K562 (cell line): Measurements from ENCODE around the gene BID. TPM values are rescaled to one million over a fixed set of nuclear protein-coding genes. Genes with fewer than 3 reads are reported as not detected.

Source experiments
- ATAC-seq: fragments of 200-7000 bp; cut with Tn5 transposase; 3 replicates; pipeline ENCODE4 v1.9.1; 2020; ENCODE audit warnings: moderate library complexity
- BruUV-seq: library from RNA; stranded (reverse); fragments of 400-500 nt; replicated peaks from 2 replicates; lab custom pipeline; 2021; lab: Mats Ljungman, UMichigan
- CTCF ChIA-PET: fragments of 300-600 bp; formaldehyde crosslinking; extraction: SDS; loops from one replicate; lab custom pipeline; 2021; ENCODE audit warnings: low intra/inter-chr PET ratio; lab: Yijun Ruan, JAX
- POLR2A ChIA-PET: fragments of 300-600, 350-650 bp; sonication (Branson Sonifier 250); formaldehyde crosslinking; extraction: SDS; loops from one replicate; lab custom pipeline; 2021; ENCODE audit warnings: antibody characterized with exemption, inconsistent platforms; lab: Yijun Ruan, JAX
- DNase-seq, 4 experiments: peaks; one replicate each; pipeline versions ENCODE4 v3.0.0 to v3.0.0-alpha.2; 2011 to 2018; ENCODE audit warnings: low spot score in 3 of 4, mixed read lengths in 3 of 4; ENCODE audit errors: extremely low read depth in 1 of 4
- FAIRE-seq: peaks from 2 replicates; lab custom pipeline; 2011; peaks lifted over from hg19 to GRCh38; lab: Jason Lieb, UNC
- H2AFZ ChIP-seq: 2 replicates; pipeline ENCODE4 v1.6.0; 2011; ENCODE audit warnings: low read depth, low read length, control low read depth, inconsistent platforms
- H3K27ac ChIP-seq: fragments of 200-600 bp; 3 replicates; pipeline ENCODE4 v1.8.0; 2011; ENCODE audit warnings: low read depth, mild to moderate bottlenecking, control low read depth, inconsistent platforms, low read length, moderate library complexity, mixed read lengths; ENCODE audit errors: extremely low read depth
- H3K27me3 ChIP-seq, 2 experiments: fragments of 300-600 bp in 1 of 2; 2 replicates in 1 of 2; 3 replicates in 1 of 2; pipeline versions ENCODE4 v1.6.0 to v1.8.0; 2011; ENCODE audit warnings: inconsistent platforms in 2 of 2, low read length in 2 of 2, mild to moderate bottlenecking in 1 of 2, mixed read lengths in 1 of 2, moderate library complexity in 1 of 2; ENCODE audit not compliant: control insufficient read depth in 2 of 2, insufficient read depth in 2 of 2
- H3K36me3 ChIP-seq: fragments of 300-600 bp; 3 replicates; pipeline ENCODE4 v1.8.0; 2011; ENCODE audit warnings: mild to moderate bottlenecking, low read length, inconsistent platforms; ENCODE audit not compliant: control insufficient read depth, insufficient read depth
- H3K4me1 ChIP-seq, 2 experiments: fragments of 200-600 bp in 1 of 2; replicated peaks in 1 of 2; 2 replicates in 1 of 2; 3 replicates in 1 of 2; pipeline versions ENCODE4 v1.5.1 to v1.8.0; 2011; ENCODE audit warnings: inconsistent platforms in 2 of 2, low read length in 2 of 2, mild to moderate bottlenecking in 1 of 2, mixed read lengths in 1 of 2, moderate library complexity in 1 of 2; ENCODE audit not compliant: control insufficient read depth in 2 of 2, insufficient read depth in 2 of 2
- H3K4me2 ChIP-seq: 2 replicates; pipeline ENCODE4 v1.6.1; 2011; ENCODE audit warnings: low read length, control low read depth, inconsistent platforms, mixed read lengths; ENCODE audit not compliant: insufficient read depth
- H3K4me3 ChIP-seq: fragments of 200-600 bp; sonication (generic), shearing (Covaris generic); 2 replicates; pipeline ENCODE4 v1.5.1; 2016; ENCODE audit warnings: control low read depth, inconsistent platforms
- H3K79me2 ChIP-seq: fragments of 200-600 bp; 3 replicates; pipeline ENCODE4 v1.8.0; 2011; ENCODE audit warnings: low read length, inconsistent platforms; ENCODE audit not compliant: control insufficient read depth, insufficient read depth
- H3K9ac ChIP-seq, 2 experiments: 2 replicates each; pipeline versions ENCODE4 v1.6.0 to v1.6.1; 2011; ENCODE audit warnings: low read depth in 2 of 2, low read length in 2 of 2, control low read depth in 1 of 2, inconsistent platforms in 1 of 2, mild to moderate bottlenecking in 1 of 2, mixed read lengths in 1 of 2; ENCODE audit not compliant: insufficient read depth in 1 of 2
- H3K9me1 ChIP-seq: one replicate; pipeline ENCODE4 v1.6.0; 2011; ENCODE audit warnings: inconsistent platforms, mild to moderate bottlenecking, low read length, moderate library complexity; ENCODE audit not compliant: control insufficient read depth, insufficient read depth
- H3K9me3 ChIP-seq: replicated peaks from 2 replicates; pipeline ENCODE4 v1.5.1; 2011; ENCODE audit warnings: low read depth, low read length, inconsistent platforms; ENCODE audit not compliant: control insufficient read depth, insufficient read depth
- H4K20me1 ChIP-seq: replicated peaks from 2 replicates; pipeline ENCODE4 v1.6.1; 2011; ENCODE audit warnings: low read length, inconsistent platforms, mixed read lengths; ENCODE audit not compliant: control insufficient read depth, insufficient read depth
- GABPB1 ChIP-seq: sonication (generic); formaldehyde crosslinking; IDR thresholded peaks from 2 replicates; pipeline ENCODE4 v1.8.0; 2022; ENCODE audit warnings: mild to moderate bottlenecking, missing genetic modification reagents
- ZKSCAN8 ChIP-seq: fragments of 200-800 bp; sonication (Bioruptor generic); IDR thresholded peaks from 2 replicates; pipeline ENCODE4 v1.6.1; 2016; ENCODE audit warnings: missing genetic modification characterization, missing compliant biosample characterization
- WGBS: fragments of 100-300 bp; shearing (Covaris generic); methylation state at CpG from one replicate; pipeline ENCODE4 v1.1.6; 2016; ENCODE audit warnings: low coverage, mixed read lengths; ENCODE audit not compliant: insufficient coverage; ENCODE audit errors: missing lambda C conversion rate; 5-methylcytosine and 5-hydroxymethylcytosine counted together
- in situ Hi-C: fragments of 300-500 bp; cut with MboI; formaldehyde crosslinking; loops from 4 replicates; pipeline ENCODE4 v1.15.0; 2018; ENCODE audit warnings: inconsistent platforms, mixed read lengths
- intact Hi-C: fragments of 100-400 bp; cut with micrococcal nuclease; formaldehyde crosslinking; loops from 2 replicates; pipeline ENCODE4 v1.14.2; 2022
- polyA plus RNA-seq, 8 experiments: library from polyadenylated mRNA; depleted of rRNA in 4 of 8; stranded (reverse) in 5 of 8; unstranded in 3 of 8; fragments of >200 nt; fragmentation: Nextera tagmentation in 2 of 8; fragmentation: Illumina TruSeq in 1 of 8; extraction: Ambion mirVana in 2 of 8; extraction: Trizol in 1 of 8; gene quantifications; 2 replicates each; pipeline versions ENCODE4 v1.2.1 to v1.2.3, GENCODE V29; 2011 to 2014; ENCODE audit warnings: inconsistent platforms in 1 of 8, missing spikeins in 1 of 8
- total RNA-seq, 7 experiments: library from RNA; depleted of rRNA in 6 of 7; stranded (reverse); fragments of >200 nt in 6 of 7; fragmentation: Illumina TruSeq in 2 of 7; extraction: Trizol in 2 of 7; gene quantifications; 2 replicates each; pipeline versions ENCODE4 v1.2.1 to v1.2.3, GENCODE V29; 2011 to 2021; ENCODE audit warnings: low replicate concordance in 1 of 7

The BID gene
- total and polyA plus RNA-seq, 9 of the 15 experiments (the other 6 are each of a cell fraction or from before 2014, with no cell fraction given) = 5.2 to 209 (median 63.7) TPM

- ChIA-PET CTCF (no interaction called here), POLR2A (interaction anchor here (0.6 to 7.0 kb wide), 11 partner anchors 9 to 319 kb away, joined by 3 to 54 read pairs (median 3); no protein-coding TSS in a partner anchor)
- H3K27me3 ChIP-seq = no peaks in the 10 kb centered on the region
- no peaks in the 10 kb centered on the region for H3K9me3 ChIP-seq
- peaks cover 45% of the 10 kb centered on the region for H4K20me1 ChIP-seq
- FAIRE-seq (no peak), ATAC-seq (no peak)
- no peak overlapping the region for H3K4me2 ChIP-seq
- peak overlapping the region in 1 of 2 experiments; percentile 92; a peak in 2 of 4 replicates for H3K9ac ChIP-seq
- no peak overlapping the region for H2AFZ ChIP-seq
- no peak overlapping the region for H3K27ac ChIP-seq
- H3K9me1 ChIP-seq = no peaks in the 10 kb centered on the region
- WGBS = 88% methylated on average over 20 of the region's 21 CpGs
- peaks cover 14 to 67% of the 10 kb centered on the region in 2 experiments for H3K4me1 ChIP-seq
- H3K79me2 ChIP-seq = peaks cover 58% of the 10 kb centered on the region
- H3K4me3 ChIP-seq = no peak overlapping the region; the same call in 1 of the 2 replicates
- in situ Hi-C loops = no loop called here
- H3K36me3 ChIP-seq = peaks cover 15% of the 10 kb centered on the region; the same call in 2 of the 3 replicates
- intact Hi-C loops = loop anchor here (10.0 kb wide), 1 partner anchor 292 kb away; no protein-coding TSS in a partner anchor
- TF ChIP-seq ZKSCAN8 (CRISPR knock-in tag) (no peak), GABPB1 (CRISPR knock-in tag) (0 out of 2 replicates have a peak, but pooled peaks have one; percentile 19)
- TF ChIP-seq, all 486 proteins: peak for 1
- DNase-seq = no peak
- BruUV-seq = no TSS peak
Observed at GRCh38 chr22:17772249-17772957, 1.9 kb downstream of the BID start.
